ENCODE measurements around the gene STRBP.

Gene STRBP

GRCh38 chr9:123083680-123084079 is 184.7 kb downstream of the STRBP start:
- no peak overlapping the region for H3K27ac ChIP-seq (replicated peaks)
- DNase-seq (ENCODE audit: low read depth in 1 of 2, low spot score in 1 of 2) = no peak
- TF ChIP-seq GABPA (IDR thresholded peaks at IDR 0.05; ENCODE audit: low read depth) = no peak
- TF ChIP-seq REST (IDR thresholded peaks at IDR 0.05; ENCODE audit: insufficient replicate concordance, low read depth) = no peak
- no peak for TF ChIP-seq POLR2AphosphoS5 (IDR thresholded peaks at IDR 0.05; ENCODE audit: low read depth)
- no peak for TF ChIP-seq SPI1 (IDR thresholded peaks at IDR 0.05; ENCODE audit: borderline replicate concordance, low read depth)
- no peak for TF ChIP-seq CTCF (IDR thresholded peaks at IDR 0.05; ENCODE audit: insufficient read depth, low read length)
- H3K4me3 ChIP-seq (replicated peaks; ENCODE audit: insufficient read depth, low read length) = no peak overlapping the region
- no peaks in the 10 kb centered on the region for H3K27me3 ChIP-seq (ENCODE audit: insufficient read depth, poor library complexity, severe bottlenecking)

DNA sequence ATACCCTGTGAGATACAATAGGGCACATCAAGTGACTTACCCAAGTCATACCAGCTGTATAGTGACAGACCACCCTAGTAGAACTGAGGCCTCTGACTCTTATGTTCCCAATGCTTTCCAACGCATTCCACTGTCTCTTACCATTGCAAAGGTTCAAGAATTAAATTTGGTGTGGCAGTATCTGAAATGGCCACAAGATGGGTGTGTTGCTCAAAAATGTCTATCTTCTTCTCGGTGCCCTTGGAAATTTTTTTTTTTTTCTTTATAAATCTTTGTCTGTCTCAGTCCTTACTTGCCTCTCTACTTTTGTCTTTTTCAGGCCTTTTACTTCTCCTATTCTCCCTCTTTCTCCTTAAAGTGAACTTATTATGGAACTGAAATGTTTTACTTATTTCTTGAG is 186.6 kb downstream of the STRBP start:
- Histone ChIP-seq H3K4me3 (replicated peaks; ENCODE audit: insufficient read depth, low read length) (no peak overlapping the region), H3K27me3 (ENCODE audit: insufficient read depth, poor library complexity, severe bottlenecking) (no peaks in the 10 kb centered on the region), H3K27ac (replicated peaks) (no peak overlapping the region)
- peak; percentile 2 to 9 for DNase-seq (ENCODE audit: low read depth in 1 of 2, low spot score in 1 of 2)
- TF ChIP-seq CTCF (IDR thresholded peaks at IDR 0.05; ENCODE audit: insufficient read depth, low read length) = peak; percentile 18
- TF ChIP-seq POLR2AphosphoS5 (IDR thresholded peaks at IDR 0.05; ENCODE audit: low read depth) = no peak
- TF ChIP-seq REST (IDR thresholded peaks at IDR 0.05; ENCODE audit: insufficient replicate concordance, low read depth) = no peak
- TF ChIP-seq GABPA (IDR thresholded peaks at IDR 0.05; ENCODE audit: low read depth) = no peak
- no peak for TF ChIP-seq SPI1 (IDR thresholded peaks at IDR 0.05; ENCODE audit: borderline replicate concordance, low read depth)

GRCh38 chr9:123080444-123080843 is 187.9 kb downstream of the STRBP start:
- no peak for TF ChIP-seq GABPA (IDR thresholded peaks at IDR 0.05; ENCODE audit: low read depth)
- TF ChIP-seq SPI1 (IDR thresholded peaks at IDR 0.05; ENCODE audit: borderline replicate concordance, low read depth) = peak; percentile 58; the same call in 1 of the 2 replicates
- no peak for TF ChIP-seq CTCF (IDR thresholded peaks at IDR 0.05; ENCODE audit: insufficient read depth, low read length)
- TF ChIP-seq REST (IDR thresholded peaks at IDR 0.05; ENCODE audit: insufficient replicate concordance, low read depth) = no peak
- no peak for TF ChIP-seq POLR2AphosphoS5 (IDR thresholded peaks at IDR 0.05; ENCODE audit: low read depth)
- H3K27me3 ChIP-seq (ENCODE audit: insufficient read depth, poor library complexity, severe bottlenecking) = no peaks in the 10 kb centered on the region
- DNase-seq (ENCODE audit: low read depth in 1 of 2, low spot score in 1 of 2) = peak in 1 of 2 experiments; percentile 60
- no peak overlapping the region for H3K4me3 ChIP-seq (replicated peaks; ENCODE audit: insufficient read depth, low read length)
- no peak overlapping the region for H3K27ac ChIP-seq (replicated peaks)

All from HL-60 (cell line).